Thyroid gland (tissue), 4 donors: ENCODE data around the gene TRIM33.

ENCODE experiments used
- CTCF ChIP-seq, 6 experiments: fragments of 200-600 bp in 3 of 6; fragments of 450-650 bp in 3 of 6; sonication (generic) in 3 of 6; IDR thresholded peaks; one replicate each; pipeline ENCODE4 v1.5.1; 2016 to 2019; ENCODE audit warnings: antibody characterized with exemption in 6 of 6, mild to moderate bottlenecking in 2 of 6, inconsistent platforms in 1 of 6, moderate library complexity in 1 of 6
- POLR2A ChIP-seq, 2 donors: fragments of 450-650 bp; IDR thresholded peaks; one replicate each; pipeline ENCODE4 v1.6.1; 2017; ENCODE audit warnings: antibody characterized with exemption in 2 of 2, mild to moderate bottlenecking in 2 of 2, moderate library complexity in 1 of 2

- TF ChIP-seq CTCF (IDR thresholded peaks at IDR 0.05) (no peak), POLR2A (IDR thresholded peaks at IDR 0.05) (no peak)
Measured at GRCh38 chr1:114397601-114398000, 113.4 kb downstream of the TRIM33 start.
